ENCODE results near the gene PLOD1.
"Not testable (repeated sequence)": the region's sequence is repeated elsewhere in the genome, so short reads cannot be mapped to it uniquely, and the experiment has no call there.

PLOD1 gene

GRCh38 chr1:11912482-11913216 lies 21.9 kb upstream of the PLOD1 start:
- not testable (repeated sequence) for DNase-seq

- DNase-seq, result no peak
Observed at GRCh38 chr1:11913291-11913690, 21.2 kb upstream of the PLOD1 start.

GRCh38 chr1:11914024-11914423 lies 20.5 kb upstream of the PLOD1 start:
- DNase-seq, result no peak

- no peak for DNase-seq
Observed at GRCh38 chr1:11918799-11919519, 15.6 kb upstream of the PLOD1 start.

GRCh38 chr1:11919621-11920020 lies 14.9 kb upstream of the PLOD1 start:
- no peak for DNase-seq

GRCh38 chr1:11920239-11920903 lies 14.1 kb upstream of the PLOD1 start:
- no peak for DNase-seq

GRCh38 chr1:11921022-11921421 lies 13.5 kb upstream of the PLOD1 start:
- DNase-seq, result no peak

GRCh38 chr1:11923069-11923826 lies 11.3 kb upstream of the PLOD1 start:
- no peak for DNase-seq

GRCh38 chr1:11923827-11924113 lies 10.7 kb upstream of the PLOD1 start:
- DNase-seq, result no peak

GRCh38 chr1:11924334-11925195 lies 10.0 kb upstream of the PLOD1 start:
- no peak for DNase-seq

- not testable (repeated sequence) for DNase-seq
Observed at GRCh38 chr1:11925196-11925937, 9.2 kb upstream of the PLOD1 start.

GRCh38 chr1:11925938-11926292 lies 8.6 kb upstream of the PLOD1 start:
- DNase-seq, result no peak

GRCh38 chr1:11927866-11928592 lies 6.5 kb upstream of the PLOD1 start:
- DNase-seq, result no peak

GRCh38 chr1:11929849-11930248 lies 4.7 kb upstream of the PLOD1 start:
- no peak for DNase-seq

GRCh38 chr1:11930571-11931445 lies 3.7 kb upstream of the PLOD1 start:
- no peak for DNase-seq

- DNase-seq, result no peak
Observed at GRCh38 chr1:11931845-11932244, 2.7 kb upstream of the PLOD1 start.

- no peak for DNase-seq
Observed at GRCh38 chr1:11935057-11935412, 518 bp downstream of the PLOD1 start.

GRCh38 chr1:11935733-11936132 lies 1.2 kb downstream of the PLOD1 start:
- not testable (repeated sequence) for DNase-seq

GRCh38 chr1:11938722-11939526 lies 4.4 kb downstream of the PLOD1 start:
- DNase-seq, result no peak

Measured in NCI-H526 treated with DMSO at 0.1 percent for 48 hours (cell line).